Lower lobe of right lung (tissue), 2 donors: Measurements from ENCODE around the gene SRXN1. TPM values are rescaled to one million over a fixed set of nuclear protein-coding genes. Genes with fewer than 3 reads are reported as not detected.

Source experiments
- ATAC-seq, 2 donors: fragments of 200-7000 bp; cut with Tn5 transposase; one replicate each; pipeline ENCODE4 v1.9.1; 2020 to 2022; ENCODE audit warnings: mild to moderate bottlenecking in 2 of 2, moderate library complexity in 2 of 2
- DNase-seq: peaks from one replicate; pipeline ENCODE4 v3.0.0-alpha.2; 2020
- H3K27ac ChIP-seq: fragments of 200-600 bp; one replicate; pipeline ENCODE4 v1.8.0; 2022
- H3K27me3 ChIP-seq: fragments of 200-600 bp; one replicate; pipeline ENCODE4 v1.8.0; 2022; ENCODE audit warnings: low read depth
- H3K36me3 ChIP-seq: fragments of 200-600 bp; one replicate; pipeline ENCODE4 v1.8.0; 2022; ENCODE audit warnings: mild to moderate bottlenecking
- H3K4me1 ChIP-seq: fragments of 200-600 bp; one replicate; pipeline ENCODE4 v1.8.0; 2022
- H3K4me3 ChIP-seq: fragments of 200-600 bp; one replicate; pipeline ENCODE4 v1.8.0; 2022; ENCODE audit warnings: mild to moderate bottlenecking
- H3K9me3 ChIP-seq: fragments of 200-600 bp; one replicate; pipeline ENCODE4 v1.8.0; 2022
- CTCF ChIP-seq: fragments of 200-600 bp; IDR thresholded peaks from one replicate; pipeline ENCODE4 v1.8.0; 2022; ENCODE audit warnings: antibody characterized with exemption, mild to moderate bottlenecking
- intact Hi-C: fragments of 100-400 bp; cut with DNase I; formaldehyde crosslinking; loops from one replicate; pipeline ENCODE4 v1.11.0; 2022
- total RNA-seq: library from RNA; stranded (reverse); fragmentation: NEBNext Ultra II Directional; extraction: Animal tissue kit (Norgen Biotek cat#: 25700); gene quantifications from one replicate; pipeline ENCODE4 v1.2.1, GENCODE V29; 2021
- donor health status: DM: no; HTN: yes; CAD: no; lungs with severe emphysema.

Gene SRXN1
- total RNA-seq, 1 donor from 2014 or later: 32.0 TPM

GRCh38 chr20:620246-620645 lies 32.8 kb downstream of the SRXN1 start:
- intact Hi-C loops: no loop called here
- Histone ChIP-seq H3K4me1 (no peaks in the 10 kb centered on the region), H3K36me3 (no peaks in the 10 kb centered on the region), H3K9me3 (peaks cover 11% of the 10 kb centered on the region), H3K27me3 (peaks cover 9% of the 10 kb centered on the region), H3K27ac (no peak overlapping the region), H3K4me3 (no peak overlapping the region)
- no peak for TF ChIP-seq CTCF
- no peak for ATAC-seq
- peak; percentile 10 for DNase-seq

- Histone ChIP-seq H3K4me1 (no peaks in the 10 kb centered on the region), H3K27ac (no peak overlapping the region), H3K36me3 (no peaks in the 10 kb centered on the region), H3K27me3 (peaks cover 11% of the 10 kb centered on the region), H3K9me3 (peaks cover 11% of the 10 kb centered on the region), H3K4me3 (no peak overlapping the region)
- TF ChIP-seq CTCF: no peak
- ATAC-seq: no peak
- DNase-seq: no peak
- intact Hi-C loops: no loop called here
Measured at GRCh38 chr20:618980-619379, 34.0 kb downstream of the SRXN1 start.

GRCh38 chr20:617934-618690 lies 34.9 kb downstream of the SRXN1 start:
- Histone ChIP-seq H3K36me3 (no peaks in the 10 kb centered on the region), H3K27me3 (peaks cover 14% of the 10 kb centered on the region), H3K9me3 (peaks cover 11% of the 10 kb centered on the region), H3K4me1 (no peaks in the 10 kb centered on the region), H3K27ac (no peak overlapping the region), H3K4me3 (no peak overlapping the region)
- TF ChIP-seq CTCF: no peak
- DNase-seq: no peak
- ATAC-seq: no peak
- intact Hi-C loops: no loop called here

GRCh38 chr20:615514-615913 lies 37.5 kb downstream of the SRXN1 start:
- no peak overlapping the region for H3K4me3 ChIP-seq
- no peak for TF ChIP-seq CTCF
- peaks cover 36% of the 10 kb centered on the region for H3K27me3 ChIP-seq
- peaks cover 11% of the 10 kb centered on the region for H3K9me3 ChIP-seq
- DNase-seq (peak; percentile 5), ATAC-seq (no peak)
- intact Hi-C loops: no loop called here
- peaks cover 13% of the 10 kb centered on the region for H3K4me1 ChIP-seq
- H3K36me3 ChIP-seq: no peaks in the 10 kb centered on the region
- H3K27ac ChIP-seq: no peak overlapping the region

GRCh38 chr20:611843-612185 lies 41.2 kb downstream of the SRXN1 start:
- peak overlapping the region; percentile 25 for H3K4me3 ChIP-seq
- TF ChIP-seq CTCF: no peak
- no peaks in the 10 kb centered on the region for H3K36me3 ChIP-seq
- H3K9me3 ChIP-seq: no peaks in the 10 kb centered on the region
- peaks cover 59% of the 10 kb centered on the region for H3K27me3 ChIP-seq
- H3K27ac ChIP-seq: peak overlapping the region; percentile 31
- intact Hi-C loops: no loop called here
- DNase-seq (peak; percentile 11), ATAC-seq (no peak)
- peaks cover 16% of the 10 kb centered on the region for H3K4me1 ChIP-seq
